NCI-H1436 (cell line): ENCODE measurements around the gene ALDOA.

Experiments
- DNase-seq: peaks from one replicate; lab custom pipeline; 2025; lab: John Stamatoyannopoulos, UW

ALDOA gene

GRCh38 chr16:30041841-30042240 lies 23.7 kb upstream of the ALDOA start:
- no peak for DNase-seq

- no peak for DNase-seq
These were observed 19.4 kb upstream of the ALDOA start for GRCh38 chr16:30046178-30046577.

GRCh38 chr16:30046588-30046987 lies 19.0 kb upstream of the ALDOA start:
- DNase-seq, result no peak

GRCh38 chr16:30049871-30050270 lies 15.7 kb upstream of the ALDOA start:
- DNase-seq, result no peak

- DNase-seq, result no peak
These were observed 14.0 kb upstream of the ALDOA start for GRCh38 chr16:30051518-30051917.

- peak; percentile 92 for DNase-seq
These were observed 12.7 kb upstream of the ALDOA start for GRCh38 chr16:30052671-30053372.

GRCh38 chr16:30053376-30054015 lies 12.1 kb upstream of the ALDOA start:
- DNase-seq, result no peak

GRCh38 chr16:30054451-30054850 lies 11.1 kb upstream of the ALDOA start:
- no peak for DNase-seq

- no peak for DNase-seq
These were observed 10.5 kb upstream of the ALDOA start for GRCh38 chr16:30054959-30055553.

GRCh38 chr16:30060346-30060745 lies 5.2 kb upstream of the ALDOA start:
- no peak for DNase-seq

GRCh38 chr16:30060836-30061554 lies 4.6 kb upstream of the ALDOA start:
- no peak for DNase-seq

GRCh38 chr16:30063278-30063892 lies 2.2 kb upstream of the ALDOA start:
- no peak for DNase-seq

GRCh38 chr16:30063893-30064728 lies 1.4 kb upstream of the ALDOA start:
- DNase-seq, result peak; percentile 70

- no peak for DNase-seq
These were observed 845 bp upstream of the ALDOA start for GRCh38 chr16:30064729-30065101.

- DNase-seq, result no peak
These were observed 592 bp downstream of the ALDOA start for GRCh38 chr16:30065943-30066760.

- no peak for DNase-seq
These were observed 1.4 kb downstream of the ALDOA start for GRCh38 chr16:30066761-30067583.

- DNase-seq, result no peak
These were observed 2.0 kb downstream of the ALDOA start for GRCh38 chr16:30067584-30067916.

- DNase-seq, result no peak
These were observed 2.8 kb downstream of the ALDOA start for GRCh38 chr16:30068333-30068732.

GRCh38 chr16:30068750-30069610 lies 3.4 kb downstream of the ALDOA start:
- no peak for DNase-seq
